GM12874 (cell line): ENCODE results near the gene PTGS1.

Experiments
- CTCF ChIP-seq: IDR thresholded peaks from 2 replicates; pipeline ENCODE4 v1.5.1; 2011; ENCODE audit warnings: low read depth, mild to moderate bottlenecking, control low read depth, low read length, moderate library complexity; ENCODE audit not compliant: insufficient read depth

Gene PTGS1

GRCh38 chr9:122338994-122339393 lies 31.8 kb upstream of the PTGS1 start:
- no peak for TF ChIP-seq CTCF

GRCh38 chr9:122339579-122339978 lies 31.2 kb upstream of the PTGS1 start:
- TF ChIP-seq CTCF: no peak

- TF ChIP-seq CTCF: no peak
These were observed 30.7 kb upstream of the PTGS1 start for GRCh38 chr9:122340161-122340560.

- no peak for TF ChIP-seq CTCF
These were observed 28.3 kb upstream of the PTGS1 start for GRCh38 chr9:122342323-122343050.

GRCh38 chr9:122346478-122347347 lies 24.1 kb upstream of the PTGS1 start:
- no peak for TF ChIP-seq CTCF

- no peak for TF ChIP-seq CTCF
These were observed 23.2 kb upstream of the PTGS1 start for GRCh38 chr9:122347348-122348287.

- TF ChIP-seq CTCF: no peak
These were observed 22.5 kb upstream of the PTGS1 start for GRCh38 chr9:122348288-122348777.
